Measurements from ENCODE around the gene MROH2B. TPM values are rescaled to one million over a fixed set of nuclear protein-coding genes. Genes with fewer than 3 reads are reported as not detected.

MROH2B gene

GRCh38 chr5:40962207-40962955 is 108.8 kb downstream of the MROH2B start:
- no peak overlapping the region for H3K4me3 ChIP-seq (ENCODE audit: low read length)

GRCh38 chr5:40960037-40960436 is 111.1 kb downstream of the MROH2B start:
- no peak overlapping the region for H3K9ac ChIP-seq (ENCODE audit: low read depth, low read length)

More at GRCh38 chr5:40962207-40962955, 108.8 kb downstream of the MROH2B start:
- Histone ChIP-seq H3K27me3 (ENCODE audit: control insufficient read depth, insufficient read depth, low read length) (no peaks in the 10 kb centered on the region), H3K4me2 (ENCODE audit: low read length) (no peak overlapping the region), H3K36me3 (ENCODE audit: insufficient read depth, low read length) (no peaks in the 10 kb centered on the region), H3K4me1 (ENCODE audit: control insufficient read depth, insufficient read depth, low read length) (no peaks in the 10 kb centered on the region), H3K9ac (ENCODE audit: low read depth, low read length) (no peak overlapping the region), H3K9me3 (replicated peaks; ENCODE audit: low read length) (peaks cover 4% of the 10 kb centered on the region)

GRCh38 chr5:40958811-40959210 is 112.3 kb downstream of the MROH2B start:
- H3K4me3 ChIP-seq (ENCODE audit: low read length), result no peak overlapping the region
- H3K9me3 ChIP-seq (replicated peaks; ENCODE audit: low read length), result peaks cover 4% of the 10 kb centered on the region
- H3K9ac ChIP-seq (ENCODE audit: low read depth, low read length), result no peak overlapping the region
- H3K36me3 ChIP-seq (ENCODE audit: insufficient read depth, low read length), result no peaks in the 10 kb centered on the region
- no peaks in the 10 kb centered on the region for H3K27me3 ChIP-seq (ENCODE audit: control insufficient read depth, insufficient read depth, low read length)
- no peaks in the 10 kb centered on the region for H3K4me1 ChIP-seq (ENCODE audit: control insufficient read depth, insufficient read depth, low read length)
- H3K4me2 ChIP-seq (ENCODE audit: low read length), result no peak overlapping the region

More at GRCh38 chr5:40960037-40960436, 111.1 kb downstream of the MROH2B start:
- no peaks in the 10 kb centered on the region for H3K36me3 ChIP-seq (ENCODE audit: insufficient read depth, low read length)
- H3K4me2 ChIP-seq (ENCODE audit: low read length), result no peak overlapping the region
- no peak overlapping the region for H3K4me3 ChIP-seq (ENCODE audit: low read length)
- no peaks in the 10 kb centered on the region for H3K4me1 ChIP-seq (ENCODE audit: control insufficient read depth, insufficient read depth, low read length)
- no peaks in the 10 kb centered on the region for H3K27me3 ChIP-seq (ENCODE audit: control insufficient read depth, insufficient read depth, low read length)
- H3K9me3 ChIP-seq (replicated peaks; ENCODE audit: low read length), result peaks cover 4% of the 10 kb centered on the region

GRCh38 chr5:40957048-40957447 is 114.1 kb downstream of the MROH2B start:
- Histone ChIP-seq H3K36me3 (ENCODE audit: insufficient read depth, low read length) (no peaks in the 10 kb centered on the region), H3K9me3 (replicated peaks; ENCODE audit: low read length) (peaks cover 4% of the 10 kb centered on the region), H3K9ac (ENCODE audit: low read depth, low read length) (no peak overlapping the region), H3K27me3 (ENCODE audit: control insufficient read depth, insufficient read depth, low read length) (no peaks in the 10 kb centered on the region), H3K4me3 (ENCODE audit: low read length) (no peak overlapping the region), H3K4me2 (ENCODE audit: low read length) (no peak overlapping the region), H3K4me1 (ENCODE audit: control insufficient read depth, insufficient read depth, low read length) (no peaks in the 10 kb centered on the region)

- no peak overlapping the region for H3K4me3 ChIP-seq (ENCODE audit: low read length)
- H3K9ac ChIP-seq (ENCODE audit: low read depth, low read length), result no peak overlapping the region
- H3K4me1 ChIP-seq (ENCODE audit: control insufficient read depth, insufficient read depth, low read length), result no peaks in the 10 kb centered on the region
- no peak overlapping the region for H3K4me2 ChIP-seq (ENCODE audit: low read length)
- peaks cover 4% of the 10 kb centered on the region for H3K27me3 ChIP-seq (ENCODE audit: control insufficient read depth, insufficient read depth, low read length)
- H3K9me3 ChIP-seq (replicated peaks; ENCODE audit: low read length), result peaks cover 4% of the 10 kb centered on the region
- no peaks in the 10 kb centered on the region for H3K36me3 ChIP-seq (ENCODE audit: insufficient read depth, low read length)
Measured at GRCh38 chr5:40955313-40955712, 115.8 kb downstream of the MROH2B start.

Small RNA genes lying within 50 kb of the gene (small RNA-seq; reads per million reads assigned to genes)
- gene AC114967.1, result not detected

All from skeletal muscle satellite cell (primary cell).